Tibial artery (tissue), 4 donors: Measurements from ENCODE around the gene HOXC5.
A peak's percentile ranks its signal among the peaks of the same experiment; 100 is the strongest.

Experiments
- DNase-seq, 2 donors: peaks; one replicate each; pipeline ENCODE4 v3.0.0-alpha.2; 2019
- H3K27ac ChIP-seq, 2 donors: fragments of 200-600 bp; sonication (generic) in 1 of 2; 1 replicate in 1 of 2; 2 replicates in 1 of 2; pipeline ENCODE4 v1.5.1; 2018 to 2019; ENCODE audit warnings: mild to moderate bottlenecking in 1 of 2
- H3K27me3 ChIP-seq, 2 donors: fragments of 200-600 bp; sonication (generic) in 1 of 2; one replicate each; pipeline versions ENCODE4 v1.5.1 to v1.6.0; 2016 to 2019
- H3K36me3 ChIP-seq, 3 donors: fragments of 200-600 bp; sonication (generic) in 2 of 3; one replicate each; pipeline ENCODE4 v1.5.1; 2016 to 2019; ENCODE audit warnings: mild to moderate bottlenecking in 2 of 3
- H3K4me1 ChIP-seq, 4 donors: fragments of 200-600 bp; sonication (generic) in 2 of 4; 1 replicate in 3 of 4; 2 replicates in 1 of 4; pipeline ENCODE4 v1.5.1; 2016 to 2019
- H3K4me3 ChIP-seq, 2 donors: fragments of 200-600 bp; sonication (generic) in 1 of 2; 1 replicate in 1 of 2; 2 replicates in 1 of 2; pipeline ENCODE4 v1.5.1; 2018 to 2019; ENCODE audit warnings: mild to moderate bottlenecking in 2 of 2
- H3K9me3 ChIP-seq, 3 donors: fragments of 200-600 bp; sonication (generic) in 1 of 3; one replicate each; pipeline ENCODE4 v1.5.1; 2016 to 2019
- intact Hi-C: fragments of 100-400 bp; cut with DNase I; formaldehyde crosslinking; loops from one replicate; pipeline ENCODE4 v1.15.0; 2023; ENCODE audit warnings: low total_unique reads
- TF ChIP-seq, protein P1 (sequence below), 2 experiments: fragments of 200-600 bp in 1 of 2; fragments of 450-650 bp in 1 of 2; IDR thresholded peaks; one replicate each; pipeline ENCODE4 v1.5.1; 2017 to 2019; ENCODE audit warnings: antibody characterized with exemption in 2 of 2, mild to moderate bottlenecking in 1 of 2, moderate library complexity in 1 of 2

HOXC5 gene

DNA sequence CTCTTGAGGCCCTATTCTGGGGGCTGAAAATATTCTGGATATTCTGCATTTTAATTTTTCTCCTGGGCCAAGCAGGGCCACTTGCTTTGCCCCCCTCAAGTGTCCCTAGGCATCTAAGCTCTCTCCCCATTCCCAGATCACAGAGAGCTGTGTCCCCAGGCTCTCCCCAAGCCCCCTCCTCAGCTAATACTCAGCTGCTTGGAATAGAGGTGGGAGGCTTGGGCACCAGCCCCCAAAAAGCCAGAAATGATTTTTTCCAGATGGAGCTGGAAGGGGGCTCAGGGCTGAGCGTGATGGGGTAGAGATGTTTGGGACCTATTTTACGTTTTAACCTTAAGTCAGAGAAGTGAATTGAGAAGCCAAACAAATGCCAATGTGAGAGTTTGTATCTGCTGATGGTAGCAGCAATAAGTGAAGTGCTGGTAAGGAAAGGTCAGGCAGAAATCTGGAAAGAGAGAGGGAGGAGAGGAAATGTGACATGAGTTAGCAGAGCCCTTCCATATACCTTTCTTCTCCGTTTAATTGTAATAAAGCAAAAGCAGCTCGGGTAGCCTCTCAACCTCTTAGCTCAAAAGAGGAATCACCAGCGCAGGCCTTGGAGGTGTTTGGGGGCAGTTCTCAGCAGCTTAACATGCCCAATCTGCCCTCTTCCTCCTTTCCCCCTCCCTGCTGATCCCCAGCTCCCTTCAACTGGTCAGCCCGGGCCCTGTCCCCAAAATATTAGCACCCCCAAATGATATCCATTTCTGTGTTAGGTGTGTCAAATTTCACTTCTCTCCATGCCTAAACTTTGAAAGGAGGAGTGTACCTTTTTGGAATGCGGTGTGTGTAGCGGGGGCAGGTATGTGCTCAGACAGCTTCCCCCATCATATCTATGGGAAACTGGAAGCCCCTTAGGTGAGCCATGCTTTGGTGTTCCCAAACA, 9.6 kb upstream of the HOXC5 start:
- TF ChIP-seq, protein P1, sequence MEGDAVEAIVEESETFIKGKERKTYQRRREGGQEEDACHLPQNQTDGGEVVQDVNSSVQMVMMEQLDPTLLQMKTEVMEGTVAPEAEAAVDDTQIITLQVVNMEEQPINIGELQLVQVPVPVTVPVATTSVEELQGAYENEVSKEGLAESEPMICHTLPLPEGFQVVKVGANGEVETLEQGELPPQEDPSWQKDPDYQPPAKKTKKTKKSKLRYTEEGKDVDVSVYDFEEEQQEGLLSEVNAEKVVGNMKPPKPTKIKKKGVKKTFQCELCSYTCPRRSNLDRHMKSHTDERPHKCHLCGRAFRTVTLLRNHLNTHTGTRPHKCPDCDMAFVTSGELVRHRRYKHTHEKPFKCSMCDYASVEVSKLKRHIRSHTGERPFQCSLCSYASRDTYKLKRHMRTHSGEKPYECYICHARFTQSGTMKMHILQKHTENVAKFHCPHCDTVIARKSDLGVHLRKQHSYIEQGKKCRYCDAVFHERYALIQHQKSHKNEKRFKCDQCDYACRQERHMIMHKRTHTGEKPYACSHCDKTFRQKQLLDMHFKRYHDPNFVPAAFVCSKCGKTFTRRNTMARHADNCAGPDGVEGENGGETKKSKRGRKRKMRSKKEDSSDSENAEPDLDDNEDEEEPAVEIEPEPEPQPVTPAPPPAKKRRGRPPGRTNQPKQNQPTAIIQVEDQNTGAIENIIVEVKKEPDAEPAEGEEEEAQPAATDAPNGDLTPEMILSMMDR (IDR thresholded peaks at IDR 0.05) = no peak
- H3K27ac ChIP-seq = peak overlapping the region; percentile 98
- no peaks in the 10 kb centered on the region for H3K9me3 ChIP-seq
- peaks cover 0 to 96% (median 68%) of the 10 kb centered on the region in 4 donors for H3K4me1 ChIP-seq
- intact Hi-C loops = no loop called here
- no peaks in the 10 kb centered on the region for H3K27me3 ChIP-seq
- DNase-seq = no peak
- no peaks in the 10 kb centered on the region for H3K36me3 ChIP-seq
- H3K4me3 ChIP-seq = peak overlapping the region in 1 of 2 donors; percentile 44

DNA sequence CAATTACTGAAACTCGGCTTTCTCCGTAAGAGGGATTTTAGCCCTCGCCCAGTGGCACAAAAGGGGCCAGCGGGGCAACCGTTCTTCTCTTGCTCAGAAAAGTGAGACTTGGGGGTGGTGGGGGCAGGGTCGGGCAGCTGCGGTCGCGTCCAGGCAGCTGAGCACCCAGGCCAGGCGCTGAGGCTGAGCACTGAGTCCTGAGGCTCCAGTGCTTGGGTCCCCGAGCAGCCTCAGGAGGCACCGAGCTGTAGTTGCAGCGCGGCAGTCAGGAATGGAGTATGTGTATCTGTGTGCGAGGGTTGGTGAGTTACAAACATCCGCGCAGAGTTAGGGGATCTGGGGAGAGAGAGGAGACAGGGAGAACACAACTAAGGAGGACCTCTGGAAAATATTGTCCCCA, 8.7 kb upstream of the HOXC5 start:
- peak overlapping the region; percentile 98 for H3K27ac ChIP-seq
- no peak for DNase-seq
- peaks cover 0 to 99% (median 70%) of the 10 kb centered on the region in 4 donors for H3K4me1 ChIP-seq

DNA sequence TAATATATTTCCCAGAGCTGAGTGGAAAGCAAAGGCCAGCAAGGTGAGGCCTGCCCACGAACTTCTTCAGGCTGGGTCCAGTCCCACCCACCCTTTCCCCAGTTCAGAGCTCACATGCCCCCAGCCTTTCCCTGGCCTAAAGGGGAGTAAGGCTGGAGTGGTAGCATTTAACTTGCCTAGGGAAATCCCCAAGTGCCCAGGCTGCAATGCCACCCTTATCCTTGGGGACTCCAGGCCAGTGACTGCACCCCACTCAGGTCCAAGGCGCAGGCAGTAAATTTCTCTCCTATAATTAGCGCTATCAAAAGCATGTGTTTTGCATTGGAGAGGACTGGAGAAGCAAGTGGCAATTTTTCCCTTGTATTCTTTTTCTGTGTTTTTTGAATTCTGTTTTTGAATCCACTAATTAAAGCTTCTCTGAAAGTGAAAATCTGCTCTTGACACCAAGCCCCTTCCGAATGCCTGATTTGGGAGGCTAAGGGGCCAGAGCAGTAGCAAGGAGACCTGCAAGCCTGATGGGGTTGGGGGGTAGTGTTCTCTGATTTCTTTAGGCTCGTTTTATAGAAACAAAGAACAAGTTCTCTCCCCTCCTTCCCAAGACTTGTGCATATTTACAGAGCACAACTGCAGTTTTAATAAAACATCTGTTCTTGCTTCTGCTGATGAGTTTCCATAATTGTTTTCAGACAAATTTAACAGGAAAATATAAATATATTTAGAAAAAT, 8.1 kb upstream of the HOXC5 start:
- Histone ChIP-seq H3K27me3 (no peaks in the 10 kb centered on the region), H3K27ac (peak overlapping the region; percentile 98), H3K4me1 (peaks cover 0 to 99% (median 69%) of the 10 kb centered on the region in 4 donors), H3K4me3 (peak overlapping the region; percentile 5 to 44), H3K36me3 (peaks cover 0 to 4% (median 2%) of the 10 kb centered on the region in 3 donors), H3K9me3 (no peaks in the 10 kb centered on the region)
- DNase-seq = no peak
- TF ChIP-seq, protein P1 (IDR thresholded peaks at IDR 0.05) = no peak
- intact Hi-C loops = no loop called here

More for the DNA sequence above, 8.7 kb upstream of the HOXC5 start:
- TF ChIP-seq, protein P1 (IDR thresholded peaks at IDR 0.05) = no peak
- H3K36me3 ChIP-seq = no peaks in the 10 kb centered on the region
- intact Hi-C loops = no loop called here
- peak overlapping the region; percentile 5 to 44 for H3K4me3 ChIP-seq
- no peaks in the 10 kb centered on the region for H3K9me3 ChIP-seq
- no peaks in the 10 kb centered on the region for H3K27me3 ChIP-seq

DNA sequence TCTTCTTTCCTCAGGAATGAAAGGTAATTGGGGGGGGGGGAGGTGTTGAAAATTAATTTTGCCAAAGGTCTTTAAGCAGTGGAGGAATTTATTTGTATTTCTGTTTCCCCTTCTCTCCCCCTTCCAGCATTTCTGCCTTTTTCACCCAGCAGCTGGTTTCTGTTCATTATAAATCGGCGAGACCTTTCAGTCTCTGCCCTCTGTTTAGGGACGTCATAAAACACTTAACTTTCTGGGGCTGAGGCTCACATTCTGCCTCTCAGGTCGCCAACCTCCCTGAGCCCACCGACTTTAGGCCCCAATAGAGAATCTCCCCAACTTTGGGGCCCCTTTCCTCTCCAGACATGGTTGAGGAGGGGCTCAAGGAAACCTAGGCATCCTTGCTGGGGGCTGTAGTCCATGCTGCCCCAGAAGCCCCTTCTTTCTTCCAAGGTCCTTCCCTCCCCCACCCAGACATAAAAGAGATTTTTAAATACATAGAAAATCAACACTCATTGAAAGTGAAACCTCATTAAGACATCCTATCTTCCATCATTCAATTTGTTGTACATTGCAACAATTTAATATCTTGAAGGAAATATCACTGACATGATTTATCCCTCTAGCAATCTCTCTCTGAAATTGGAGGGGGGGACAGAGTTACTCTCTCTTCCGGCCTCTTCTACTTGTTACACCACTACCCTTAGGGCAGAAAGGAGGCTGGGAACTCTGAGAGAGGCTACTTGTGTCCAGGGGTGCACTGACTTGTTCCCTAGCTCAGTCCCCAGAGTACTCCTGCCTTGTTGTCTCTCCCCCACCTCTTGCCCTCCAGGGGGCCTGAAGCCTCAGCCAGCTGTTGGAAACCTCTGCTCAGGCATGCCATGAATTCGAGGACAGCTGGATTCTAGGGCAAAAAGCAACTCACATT, 7.1 kb upstream of the HOXC5 start:
- TF ChIP-seq, protein P1 (IDR thresholded peaks at IDR 0.05) = no peak
- H3K4me3 ChIP-seq = peak overlapping the region in 1 of 2 donors; percentile 12
- intact Hi-C loops = no loop called here
- no peaks in the 10 kb centered on the region for H3K9me3 ChIP-seq
- H3K4me1 ChIP-seq = peaks cover 0 to 90% (median 62%) of the 10 kb centered on the region in 4 donors
- no peak for DNase-seq
- H3K36me3 ChIP-seq = peaks cover 0 to 11% (median 8%) of the 10 kb centered on the region in 3 donors
- no peaks in the 10 kb centered on the region for H3K27me3 ChIP-seq
- H3K27ac ChIP-seq = peak overlapping the region; percentile 35 to 98
